Activated T-helper 2 cell treated with anti-CD3 and anti-CD28 coated beads, Interferon-gamma antibody, Interleukin-2, Interleukin-4, amounts not matched to agents 10 μg/mL and 5 μg/mL and 100 μg/mL, durations not matched to agents 14 hours and 24 hours and 36 hours (primary cell): ENCODE results near the gene ERC2. TPM values are rescaled to one million over a fixed set of nuclear protein-coding genes. Genes with fewer than 3 reads are reported as not detected.

ENCODE experiments used
- DNase-seq: peaks from one replicate; pipeline ENCODE4 v3.0.0; 2021; ENCODE audit warnings: low spot score
- H3K27ac Mint-ChIP-seq: one replicate; pipeline ENCODE4 v1.8.0; 2021; ENCODE audit warnings: mixed read lengths
- H3K27me3 Mint-ChIP-seq: one replicate; pipeline ENCODE4 v1.8.0; 2021; ENCODE audit warnings: low read depth, mixed read lengths
- H3K36me3 Mint-ChIP-seq: one replicate; pipeline ENCODE4 v1.8.0; 2021; ENCODE audit warnings: low read depth, mixed read lengths
- H3K4me1 Mint-ChIP-seq: one replicate; pipeline ENCODE4 v1.8.0; 2021; ENCODE audit warnings: low read depth, mixed read lengths
- H3K4me3 Mint-ChIP-seq: one replicate; pipeline ENCODE4 v1.8.0; 2021; ENCODE audit warnings: low read depth, mild to moderate bottlenecking, moderate library complexity, mixed read lengths
- H3K9me3 Mint-ChIP-seq: one replicate; pipeline ENCODE4 v1.8.0; 2021; ENCODE audit warnings: mixed read lengths
- intact Hi-C: fragments of 100-400 bp; cut with micrococcal nuclease; formaldehyde crosslinking; loops from one replicate; pipeline ENCODE4 v1.15.1; 2023
- total RNA-seq: library from RNA; stranded (reverse); gene quantifications from 2 replicates; pipeline ENCODE4 v1.2.3, GENCODE V29; 2022

Gene ERC2
- total RNA-seq, 1 donor from 2014 or later, result 0.09 TPM

DNA sequence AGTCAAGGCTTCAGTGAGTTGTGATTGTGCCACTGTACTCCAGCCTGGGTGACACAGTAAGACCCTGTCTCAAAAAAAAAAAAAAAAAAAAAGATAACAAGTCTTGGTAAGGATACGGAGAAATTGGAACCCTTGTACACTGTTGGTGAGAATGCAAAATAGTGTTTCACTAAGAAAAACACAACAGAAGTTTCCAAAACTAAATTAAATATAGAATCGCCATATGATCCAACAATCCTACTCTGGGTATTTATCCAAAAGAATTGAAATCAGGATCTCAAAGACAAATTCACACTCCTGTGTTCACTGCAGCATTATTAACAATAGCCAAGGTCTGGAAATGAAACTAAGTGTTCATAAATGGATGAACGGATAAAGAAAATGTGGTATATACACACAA is 149.4 kb downstream of the ERC2 start:
- Mint-ChIP-seq H3K36me3 (no peaks in the 10 kb centered on the region), H3K4me1 (peaks cover 4% of the 10 kb centered on the region), H3K4me3 (no peak overlapping the region), H3K27ac (no peak overlapping the region), H3K9me3 (no peaks in the 10 kb centered on the region), H3K27me3 (peaks cover 8% of the 10 kb centered on the region)
- no peak for DNase-seq
- intact Hi-C loops, result no loop called here

GRCh38 chr3:56316944-56317343 is 151.3 kb downstream of the ERC2 start:
- H3K4me3 Mint-ChIP-seq, result no peak overlapping the region
- no peak overlapping the region for H3K27ac Mint-ChIP-seq
- DNase-seq, result no peak
- H3K4me1 Mint-ChIP-seq, result peaks cover 4% of the 10 kb centered on the region
- peaks cover 9% of the 10 kb centered on the region for H3K27me3 Mint-ChIP-seq
- no peaks in the 10 kb centered on the region for H3K9me3 Mint-ChIP-seq
- H3K36me3 Mint-ChIP-seq, result no peaks in the 10 kb centered on the region
- intact Hi-C loops, result no loop called here

- no peak overlapping the region for H3K27ac Mint-ChIP-seq
- H3K36me3 Mint-ChIP-seq, result no peaks in the 10 kb centered on the region
- peaks cover 4% of the 10 kb centered on the region for H3K4me1 Mint-ChIP-seq
- no peaks in the 10 kb centered on the region for H3K9me3 Mint-ChIP-seq
- no peak overlapping the region for H3K4me3 Mint-ChIP-seq
- intact Hi-C loops, result no loop called here
- DNase-seq, result no peak
- H3K27me3 Mint-ChIP-seq, result peaks cover 9% of the 10 kb centered on the region
These were observed 153.4 kb downstream of the ERC2 start for GRCh38 chr3:56314842-56315241.

DNA sequence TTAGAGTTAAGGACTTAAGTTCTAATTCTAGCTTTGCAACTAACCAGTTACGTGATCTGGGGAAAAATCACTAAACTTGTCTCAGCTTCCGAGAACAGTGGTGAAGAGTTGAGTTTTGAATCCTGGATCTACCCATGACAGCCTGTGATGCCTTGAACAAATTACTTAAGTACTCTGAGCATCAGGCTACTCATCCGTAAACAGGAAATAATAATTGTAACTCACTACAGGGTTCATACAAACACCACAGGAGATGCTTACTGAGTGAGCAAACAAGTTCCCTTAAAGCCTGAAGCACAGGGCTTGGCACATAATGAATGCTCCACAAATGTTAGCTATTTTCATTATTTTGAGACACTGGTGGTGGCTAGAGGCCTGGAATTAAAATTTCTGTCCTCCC is 158.8 kb downstream of the ERC2 start:
- Mint-ChIP-seq H3K27ac (no peak overlapping the region), H3K4me3 (no peak overlapping the region), H3K4me1 (no peaks in the 10 kb centered on the region), H3K27me3 (peaks cover 5% of the 10 kb centered on the region), H3K36me3 (no peaks in the 10 kb centered on the region), H3K9me3 (no peaks in the 10 kb centered on the region)
- DNase-seq, result no peak
- intact Hi-C loops, result no loop called here

DNA sequence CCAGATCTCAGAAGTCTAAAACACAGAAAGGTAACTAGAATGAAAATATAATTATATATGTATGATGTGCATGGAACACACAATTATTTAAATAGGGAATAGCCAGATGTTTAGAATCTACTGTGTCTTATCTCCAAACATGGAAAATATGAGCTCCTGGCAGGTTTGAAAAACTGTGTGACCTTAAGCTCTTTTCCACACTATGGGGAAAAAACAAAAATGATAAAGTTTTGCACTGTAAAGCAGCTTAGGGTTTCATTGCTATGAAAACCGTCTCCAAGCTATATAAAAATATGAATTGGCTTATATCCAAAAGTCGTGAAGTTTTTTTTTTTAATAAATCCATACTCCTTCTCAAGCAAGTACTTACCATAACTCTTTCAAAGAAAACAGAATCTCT is 159.8 kb downstream of the ERC2 start:
- no peaks in the 10 kb centered on the region for H3K9me3 Mint-ChIP-seq
- no peak for DNase-seq
- peaks cover 2% of the 10 kb centered on the region for H3K4me1 Mint-ChIP-seq
- H3K27me3 Mint-ChIP-seq, result peaks cover 5% of the 10 kb centered on the region
- intact Hi-C loops, result no loop called here
- H3K27ac Mint-ChIP-seq, result no peak overlapping the region
- H3K36me3 Mint-ChIP-seq, result no peaks in the 10 kb centered on the region
- no peak overlapping the region for H3K4me3 Mint-ChIP-seq

DNA sequence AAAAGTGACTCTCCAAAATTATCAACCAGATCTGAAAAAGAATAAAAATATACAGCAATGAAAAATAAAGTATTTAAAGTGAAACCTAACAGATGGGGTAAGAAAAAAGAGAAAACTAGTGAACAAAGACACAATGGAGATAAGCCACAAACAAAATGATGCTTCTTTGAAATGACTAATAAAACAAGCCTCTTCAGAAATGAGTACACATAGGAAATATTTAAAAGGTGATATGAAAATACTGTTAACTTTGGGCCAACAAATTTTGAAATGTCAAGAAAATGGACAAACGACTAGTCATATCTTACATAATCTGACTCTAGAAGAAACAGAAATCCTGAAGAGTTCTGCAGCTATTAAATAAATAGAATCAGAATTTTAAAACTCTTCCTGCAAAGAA is 164.2 kb downstream of the ERC2 start:
- Mint-ChIP-seq H3K4me1 (peaks cover 4% of the 10 kb centered on the region), H3K36me3 (no peaks in the 10 kb centered on the region), H3K9me3 (no peaks in the 10 kb centered on the region), H3K27ac (no peak overlapping the region), H3K27me3 (peaks cover 3% of the 10 kb centered on the region), H3K4me3 (no peak overlapping the region)
- intact Hi-C loops, result loop anchor here (2.0 kb wide), 1 partner anchor 13 kb away; no protein-coding TSS in a partner anchor
- no peak for DNase-seq

DNA sequence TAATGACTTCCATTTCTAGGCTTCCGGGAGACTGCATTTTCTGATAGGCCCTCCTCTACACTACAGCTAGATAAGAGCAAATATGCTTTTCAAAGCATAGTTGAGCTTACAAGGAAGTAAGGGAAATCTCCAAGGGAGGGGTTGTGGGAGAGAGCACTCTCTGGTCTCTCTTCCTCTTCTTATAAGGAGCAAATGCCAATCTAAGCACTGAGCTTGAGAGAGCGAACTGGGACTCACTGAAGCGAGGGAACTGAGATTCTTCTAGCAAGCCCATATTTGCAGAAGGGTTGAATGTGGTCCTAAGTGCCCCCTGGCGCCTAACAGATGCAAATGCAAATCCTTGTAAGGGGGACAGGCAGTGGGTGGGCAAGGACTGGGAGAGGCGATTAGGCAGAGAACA is 164.8 kb downstream of the ERC2 start:
- Mint-ChIP-seq H3K36me3 (no peaks in the 10 kb centered on the region), H3K27me3 (peaks cover 3% of the 10 kb centered on the region), H3K4me3 (no peak overlapping the region), H3K9me3 (no peaks in the 10 kb centered on the region), H3K4me1 (peaks cover 4% of the 10 kb centered on the region), H3K27ac (no peak overlapping the region)
- intact Hi-C loops, result no loop called here
- DNase-seq, result no peak

GRCh38 chr3:56302417-56302816 is 165.8 kb downstream of the ERC2 start:
- Mint-ChIP-seq H3K4me3 (no peak overlapping the region), H3K36me3 (no peaks in the 10 kb centered on the region), H3K4me1 (peaks cover 4% of the 10 kb centered on the region), H3K27me3 (no peaks in the 10 kb centered on the region), H3K27ac (no peak overlapping the region), H3K9me3 (peaks cover 6% of the 10 kb centered on the region)
- no peak for DNase-seq
- intact Hi-C loops, result no loop called here

GRCh38 chr3:56297281-56297840 is 170.9 kb downstream of the ERC2 start:
- Mint-ChIP-seq H3K9me3 (peaks cover 9% of the 10 kb centered on the region), H3K27ac (no peak overlapping the region), H3K4me1 (peaks cover 8% of the 10 kb centered on the region), H3K4me3 (no peak overlapping the region), H3K27me3 (no peaks in the 10 kb centered on the region), H3K36me3 (no peaks in the 10 kb centered on the region)
- no peak for DNase-seq
- intact Hi-C loops, result no loop called here

DNA sequence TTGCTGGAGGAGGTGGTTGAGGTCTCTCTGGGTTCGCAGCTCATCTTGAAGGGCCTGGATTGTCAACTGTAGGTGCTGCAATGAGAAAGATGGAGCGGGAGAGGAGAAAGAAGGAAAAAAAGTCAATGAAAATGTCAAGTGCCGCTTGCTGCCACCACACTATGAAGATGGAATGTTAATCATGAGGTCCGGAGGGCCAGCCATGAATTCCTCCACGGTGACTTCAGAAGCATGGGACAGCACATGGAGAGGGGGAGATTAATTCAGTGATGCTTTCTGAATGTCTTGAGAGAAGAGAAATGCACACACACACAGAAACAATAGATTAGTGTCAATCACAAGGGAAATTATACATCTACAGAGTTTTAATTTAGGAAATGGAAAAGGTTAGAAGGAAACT is 171.9 kb downstream of the ERC2 start:
- DNase-seq, result no peak
- intact Hi-C loops, result no loop called here
- H3K36me3 Mint-ChIP-seq, result no peaks in the 10 kb centered on the region
- H3K27me3 Mint-ChIP-seq, result no peaks in the 10 kb centered on the region
- H3K9me3 Mint-ChIP-seq, result peaks cover 9% of the 10 kb centered on the region
- H3K4me3 Mint-ChIP-seq, result no peak overlapping the region
- no peak overlapping the region for H3K27ac Mint-ChIP-seq
- H3K4me1 Mint-ChIP-seq, result peaks cover 13% of the 10 kb centered on the region

DNA sequence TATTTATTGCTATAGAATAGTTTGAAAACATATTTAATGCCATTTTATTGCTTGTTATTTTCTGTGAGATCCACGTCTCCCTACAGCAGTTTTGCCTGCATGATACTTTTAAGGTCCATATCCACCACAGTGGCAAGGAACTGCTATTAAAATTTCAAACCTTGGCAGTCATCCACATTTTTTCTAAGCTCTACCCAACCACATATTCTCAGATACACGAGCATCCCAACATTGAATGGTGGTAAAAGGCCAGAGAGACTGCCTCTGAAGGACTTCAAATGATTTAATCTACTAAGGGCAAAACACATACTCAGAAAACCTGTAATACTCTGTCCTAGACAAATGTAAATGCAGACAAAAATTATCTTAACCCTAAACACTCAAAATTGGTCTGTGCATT is 173.1 kb downstream of the ERC2 start:
- H3K9me3 Mint-ChIP-seq, result peaks cover 9% of the 10 kb centered on the region
- DNase-seq, result no peak
- no peaks in the 10 kb centered on the region for H3K27me3 Mint-ChIP-seq
- H3K4me1 Mint-ChIP-seq, result peaks cover 21% of the 10 kb centered on the region
- H3K4me3 Mint-ChIP-seq, result no peak overlapping the region
- H3K27ac Mint-ChIP-seq, result no peak overlapping the region
- no peaks in the 10 kb centered on the region for H3K36me3 Mint-ChIP-seq
- intact Hi-C loops, result no loop called here

GRCh38 chr3:56294286-56294685 is 174.0 kb downstream of the ERC2 start:
- H3K4me1 Mint-ChIP-seq, result peaks cover 29% of the 10 kb centered on the region
- no peak overlapping the region for H3K27ac Mint-ChIP-seq
- no peaks in the 10 kb centered on the region for H3K36me3 Mint-ChIP-seq
- no peak overlapping the region for H3K4me3 Mint-ChIP-seq
- intact Hi-C loops, result loop anchor here (5.0 kb wide), 1 partner anchor 162 kb away; no protein-coding TSS in a partner anchor
- no peaks in the 10 kb centered on the region for H3K27me3 Mint-ChIP-seq
- peaks cover 9% of the 10 kb centered on the region for H3K9me3 Mint-ChIP-seq
- no peak for DNase-seq

DNA sequence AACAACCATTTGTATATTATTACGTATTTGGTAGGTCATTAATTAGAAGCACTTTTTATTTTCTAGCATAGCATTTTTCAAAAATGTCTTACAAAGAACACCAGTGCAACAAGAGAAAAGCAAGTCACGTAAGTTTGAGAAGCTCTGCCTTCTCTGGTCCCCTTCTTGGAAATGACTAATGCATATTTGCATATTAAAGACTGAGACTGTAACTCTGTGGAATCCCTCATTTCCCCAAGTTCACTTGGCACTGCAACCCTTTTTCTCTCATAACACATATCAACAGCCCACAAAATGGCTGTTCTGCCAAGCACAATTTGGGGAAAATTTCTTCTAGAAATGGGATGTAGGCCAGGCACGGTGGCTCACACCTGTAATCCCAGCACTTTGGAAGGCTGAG is 176.3 kb downstream of the ERC2 start:
- Mint-ChIP-seq H3K36me3 (no peaks in the 10 kb centered on the region), H3K27me3 (no peaks in the 10 kb centered on the region), H3K9me3 (peaks cover 3% of the 10 kb centered on the region), H3K4me3 (no peak overlapping the region), H3K4me1 (peaks cover 32% of the 10 kb centered on the region), H3K27ac (peak overlapping the region; percentile 53)
- no peak for DNase-seq
- intact Hi-C loops, result loop anchor here (2.0 to 5.0 kb wide), 2 partner anchors 13 to 160 kb away; no protein-coding TSS in a partner anchor

DNA sequence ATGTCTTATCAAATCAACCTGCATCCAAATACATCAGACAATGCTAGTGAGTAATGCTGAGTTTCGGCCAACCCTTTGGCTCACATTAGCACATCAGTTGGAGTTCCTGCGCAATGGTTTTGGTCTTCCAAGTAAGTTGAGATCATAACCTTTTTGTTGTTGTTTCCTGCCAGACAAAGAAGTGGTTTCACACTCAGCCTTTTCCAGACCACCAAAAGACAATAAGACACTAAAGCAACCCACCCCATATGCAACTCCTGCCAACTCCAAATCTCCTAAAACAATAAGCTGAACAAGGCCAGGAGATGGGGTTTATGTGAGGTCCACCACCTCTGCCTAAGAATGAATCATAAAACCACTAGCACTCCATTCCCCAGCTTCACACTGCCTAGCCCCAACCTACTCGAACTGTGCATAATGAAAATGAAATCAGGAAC is 177.0 kb downstream of the ERC2 start:
- DNase-seq, result no peak
- Mint-ChIP-seq H3K27ac (peak overlapping the region; percentile 62), H3K4me1 (peaks cover 32% of the 10 kb centered on the region), H3K4me3 (no peak overlapping the region), H3K27me3 (no peaks in the 10 kb centered on the region), H3K36me3 (no peaks in the 10 kb centered on the region), H3K9me3 (peaks cover 3% of the 10 kb centered on the region)
- intact Hi-C loops, result loop anchor here (2.0 to 5.0 kb wide), 2 partner anchors 14 to 159 kb away; no protein-coding TSS in a partner anchor
